GM12874 (cell line): ENCODE data around the gene P2RY1.

ENCODE experiments used
- TF ChIP-seq, protein P1 (sequence below): IDR thresholded peaks from 2 replicates; pipeline ENCODE4 v1.5.1; 2011; ENCODE audit warnings: low read depth, mild to moderate bottlenecking, control low read depth, low read length, moderate library complexity; ENCODE audit not compliant: insufficient read depth

P2RY1 gene

DNA sequence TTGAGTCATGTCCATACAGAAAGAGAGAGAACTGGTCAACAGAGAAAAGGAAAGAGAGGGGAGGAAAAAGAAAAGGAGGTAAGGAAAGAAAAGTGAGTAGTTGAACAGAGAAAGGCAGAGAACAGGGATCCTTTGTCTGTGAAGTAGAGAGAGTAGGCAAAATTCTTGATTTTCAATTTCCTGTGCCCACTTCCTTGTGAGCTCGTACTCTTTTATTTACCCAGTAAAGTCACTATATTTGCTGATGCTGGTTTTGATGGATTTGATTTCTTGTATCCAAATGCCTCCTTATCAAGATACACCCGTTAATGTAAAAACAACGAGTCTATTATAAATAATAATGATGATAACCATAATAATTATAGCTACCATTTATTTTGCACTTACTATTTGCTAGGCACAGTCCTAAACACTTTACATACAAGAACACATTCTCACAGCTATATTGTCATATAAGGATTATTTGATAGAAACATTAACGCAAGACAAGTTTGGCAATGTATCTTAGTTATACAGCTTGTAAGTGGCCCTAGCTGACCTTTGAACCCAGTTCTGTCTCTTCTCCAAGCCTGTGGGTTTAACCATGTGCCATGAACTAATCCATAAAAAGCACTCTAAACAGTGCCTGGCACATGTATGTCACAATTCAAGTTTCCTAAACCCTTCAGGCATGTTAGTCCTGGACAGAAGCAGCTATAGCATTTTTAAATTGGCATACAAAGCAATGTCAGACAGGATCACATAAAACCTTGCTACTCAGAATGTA is 6.7 kb upstream of the P2RY1 start:
- TF ChIP-seq, protein P1, sequence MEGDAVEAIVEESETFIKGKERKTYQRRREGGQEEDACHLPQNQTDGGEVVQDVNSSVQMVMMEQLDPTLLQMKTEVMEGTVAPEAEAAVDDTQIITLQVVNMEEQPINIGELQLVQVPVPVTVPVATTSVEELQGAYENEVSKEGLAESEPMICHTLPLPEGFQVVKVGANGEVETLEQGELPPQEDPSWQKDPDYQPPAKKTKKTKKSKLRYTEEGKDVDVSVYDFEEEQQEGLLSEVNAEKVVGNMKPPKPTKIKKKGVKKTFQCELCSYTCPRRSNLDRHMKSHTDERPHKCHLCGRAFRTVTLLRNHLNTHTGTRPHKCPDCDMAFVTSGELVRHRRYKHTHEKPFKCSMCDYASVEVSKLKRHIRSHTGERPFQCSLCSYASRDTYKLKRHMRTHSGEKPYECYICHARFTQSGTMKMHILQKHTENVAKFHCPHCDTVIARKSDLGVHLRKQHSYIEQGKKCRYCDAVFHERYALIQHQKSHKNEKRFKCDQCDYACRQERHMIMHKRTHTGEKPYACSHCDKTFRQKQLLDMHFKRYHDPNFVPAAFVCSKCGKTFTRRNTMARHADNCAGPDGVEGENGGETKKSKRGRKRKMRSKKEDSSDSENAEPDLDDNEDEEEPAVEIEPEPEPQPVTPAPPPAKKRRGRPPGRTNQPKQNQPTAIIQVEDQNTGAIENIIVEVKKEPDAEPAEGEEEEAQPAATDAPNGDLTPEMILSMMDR, result no peak

DNA sequence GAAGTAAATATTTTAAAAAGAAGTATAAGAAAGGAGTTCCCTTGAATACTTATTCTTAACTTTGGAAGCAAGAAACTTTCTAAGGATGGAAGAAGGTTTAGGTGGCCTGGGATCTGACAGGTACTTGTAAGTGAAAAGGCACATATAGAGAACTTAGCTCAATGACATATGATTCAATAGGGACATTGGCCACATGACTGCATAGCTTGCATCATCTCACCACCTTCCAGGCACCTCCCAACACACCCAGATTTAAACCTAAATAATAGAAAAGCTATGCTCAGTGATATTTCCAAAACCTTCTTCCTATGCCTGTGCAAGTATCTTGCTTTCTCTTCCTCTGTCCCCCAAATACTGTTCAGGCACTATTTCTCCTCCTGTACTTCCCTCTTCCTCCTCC is 4.7 kb upstream of the P2RY1 start:
- TF ChIP-seq, protein P1, result no peak

DNA sequence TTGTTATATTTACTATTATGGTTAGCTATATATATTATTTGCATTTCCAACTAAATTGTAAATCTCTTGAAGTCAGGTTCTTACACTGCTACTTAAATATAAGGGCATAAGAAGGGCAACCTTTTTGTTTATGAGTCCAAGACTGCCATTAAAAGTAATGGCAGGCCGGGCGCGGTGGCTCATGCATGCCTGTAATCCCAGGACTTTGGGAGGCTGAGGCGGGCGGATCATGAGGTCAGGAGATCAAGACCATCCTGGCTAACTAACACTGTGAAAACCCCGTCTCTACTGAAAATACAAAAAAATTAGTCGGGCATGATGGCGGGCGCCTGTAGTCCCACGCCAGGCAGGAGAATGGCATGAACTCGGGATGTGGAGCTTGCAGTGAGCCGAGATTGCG is 2.9 kb upstream of the P2RY1 start:
- TF ChIP-seq, protein P1, result no peak

DNA sequence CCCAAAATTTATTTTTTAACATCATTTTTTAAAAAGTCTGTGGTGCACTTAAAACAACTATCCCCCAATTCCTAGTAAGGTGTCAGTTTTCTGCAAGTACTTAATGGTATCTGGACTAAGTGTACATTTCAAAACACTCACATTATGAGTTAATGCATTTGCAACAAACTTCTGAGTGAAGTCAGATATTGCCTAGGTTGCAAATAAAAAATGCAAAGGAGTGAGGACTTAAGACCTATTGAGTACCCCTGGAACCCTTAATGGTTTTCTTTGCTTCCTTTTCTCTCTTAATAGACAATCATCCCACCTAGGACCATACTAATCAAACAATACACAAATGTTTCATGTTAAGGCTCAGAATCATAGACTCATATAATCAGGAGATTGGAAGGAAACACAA is 1.8 kb upstream of the P2RY1 start:
- TF ChIP-seq, protein P1, result no peak

DNA sequence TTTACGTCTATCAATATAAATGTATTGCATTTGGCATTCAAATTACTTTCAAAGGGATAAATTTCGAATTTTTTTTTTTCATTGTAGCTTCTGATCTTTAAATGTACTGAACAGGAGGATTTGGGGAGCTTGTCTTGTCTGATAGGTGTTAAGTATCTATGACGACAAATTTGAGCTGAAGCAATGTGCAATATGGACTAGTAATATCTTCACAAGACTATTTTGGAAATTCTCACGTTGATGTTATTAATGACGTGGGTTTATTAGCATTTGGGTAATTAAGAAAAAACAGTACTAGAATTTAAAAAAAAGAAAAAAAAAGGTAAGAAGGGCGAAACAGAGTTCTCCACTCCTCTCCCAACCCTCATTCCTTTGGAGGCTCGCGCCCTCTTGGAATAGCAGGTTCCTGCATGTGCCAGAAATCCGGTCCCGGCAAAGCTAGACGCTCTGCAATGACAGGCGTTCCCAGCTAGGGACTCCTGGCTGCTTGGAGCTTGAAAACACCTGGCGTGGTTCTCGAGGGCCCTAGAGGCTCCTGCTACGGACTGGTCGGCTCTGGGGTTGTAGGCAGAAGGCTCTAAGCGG is 648 bp upstream of the P2RY1 start:
- TF ChIP-seq, protein P1, result no peak

DNA sequence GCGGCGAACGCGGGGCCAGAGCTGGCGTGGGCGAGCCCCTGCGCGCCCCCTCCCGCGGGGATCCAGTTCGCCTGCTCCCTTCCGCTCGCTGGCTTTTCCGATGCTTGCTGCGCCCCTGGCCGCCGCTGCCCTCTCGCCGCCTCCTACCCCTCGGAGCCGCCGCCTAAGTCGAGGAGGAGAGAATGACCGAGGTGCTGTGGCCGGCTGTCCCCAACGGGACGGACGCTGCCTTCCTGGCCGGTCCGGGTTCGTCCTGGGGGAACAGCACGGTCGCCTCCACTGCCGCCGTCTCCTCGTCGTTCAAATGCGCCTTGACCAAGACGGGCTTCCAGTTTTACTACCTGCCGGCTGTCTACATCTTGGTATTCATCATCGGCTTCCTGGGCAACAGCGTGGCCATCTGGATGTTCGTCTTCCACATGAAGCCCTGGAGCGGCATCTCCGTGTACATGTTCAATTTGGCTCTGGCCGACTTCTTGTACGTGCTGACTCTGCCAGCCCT is 721 bp downstream of the P2RY1 start:
- TF ChIP-seq, protein P1, result no peak

DNA sequence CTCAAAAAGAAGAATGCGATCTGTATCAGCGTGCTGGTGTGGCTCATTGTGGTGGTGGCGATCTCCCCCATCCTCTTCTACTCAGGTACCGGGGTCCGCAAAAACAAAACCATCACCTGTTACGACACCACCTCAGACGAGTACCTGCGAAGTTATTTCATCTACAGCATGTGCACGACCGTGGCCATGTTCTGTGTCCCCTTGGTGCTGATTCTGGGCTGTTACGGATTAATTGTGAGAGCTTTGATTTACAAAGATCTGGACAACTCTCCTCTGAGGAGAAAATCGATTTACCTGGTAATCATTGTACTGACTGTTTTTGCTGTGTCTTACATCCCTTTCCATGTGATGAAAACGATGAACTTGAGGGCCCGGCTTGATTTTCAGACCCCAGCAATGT is 1.3 kb downstream of the P2RY1 start:
- TF ChIP-seq, protein P1, result no peak
